Occipital lobe (tissue), 2 donors: ENCODE measurements around the gene PRMT2. TPM values are rescaled to one million over a fixed set of nuclear protein-coding genes. Genes with fewer than 3 reads are reported as not detected.
A peak's percentile ranks its signal among the peaks of the same experiment; 100 is the strongest.

Source experiments
- DNase-seq: peaks from one replicate; lab custom pipeline; 2025; lab: John Stamatoyannopoulos, UW
- total RNA-seq: library from RNA; depleted of rRNA; stranded (reverse); fragments of >200 nt; gene quantifications from one replicate; pipeline ENCODE4 v1.2.3, GENCODE V29; 2014

Gene PRMT2
- total RNA-seq, 1 donor from 2014 or later, result 215 TPM

GRCh38 chr21:46641656-46642055 lies 6.2 kb downstream of the PRMT2 start:
- DNase-seq, result no peak

DNA sequence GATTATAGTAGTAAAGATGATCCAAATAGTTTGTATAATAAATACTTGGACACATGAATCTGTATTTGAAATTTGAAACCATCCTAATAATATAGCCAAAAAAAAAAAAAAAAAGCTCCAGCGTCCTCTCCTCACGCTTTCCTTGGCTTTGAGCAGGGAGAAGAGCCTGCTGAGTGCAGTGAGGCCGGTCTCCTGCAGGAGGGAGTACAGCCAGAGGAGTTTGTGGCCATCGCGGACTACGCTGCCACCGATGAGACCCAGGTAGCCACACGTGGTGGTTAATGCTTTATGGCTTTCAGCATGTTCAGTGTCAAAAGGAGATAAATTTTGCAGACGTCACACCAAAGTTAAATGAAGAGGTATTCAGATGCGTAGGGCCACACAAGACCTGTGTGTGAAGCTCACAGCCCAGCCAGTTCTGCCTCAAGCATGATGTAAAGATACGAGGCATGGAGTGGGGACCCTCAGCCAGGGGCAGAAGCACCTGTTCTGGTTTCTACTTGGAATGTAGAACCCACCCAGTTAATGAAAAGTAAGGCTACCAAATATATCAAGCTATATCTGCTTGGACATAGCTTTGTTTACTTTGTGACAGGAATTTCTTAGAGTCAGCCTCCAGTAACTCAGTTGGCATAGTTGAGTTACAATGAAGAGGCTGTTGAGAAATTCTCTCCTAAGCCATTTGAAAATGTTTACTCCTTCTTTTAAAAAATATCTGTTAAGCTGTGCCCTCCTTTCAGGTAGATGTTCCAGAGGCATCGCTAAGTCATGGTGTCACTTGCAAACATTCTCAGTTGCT lies 8.1 kb downstream of the PRMT2 start:
- no peak for DNase-seq

DNA sequence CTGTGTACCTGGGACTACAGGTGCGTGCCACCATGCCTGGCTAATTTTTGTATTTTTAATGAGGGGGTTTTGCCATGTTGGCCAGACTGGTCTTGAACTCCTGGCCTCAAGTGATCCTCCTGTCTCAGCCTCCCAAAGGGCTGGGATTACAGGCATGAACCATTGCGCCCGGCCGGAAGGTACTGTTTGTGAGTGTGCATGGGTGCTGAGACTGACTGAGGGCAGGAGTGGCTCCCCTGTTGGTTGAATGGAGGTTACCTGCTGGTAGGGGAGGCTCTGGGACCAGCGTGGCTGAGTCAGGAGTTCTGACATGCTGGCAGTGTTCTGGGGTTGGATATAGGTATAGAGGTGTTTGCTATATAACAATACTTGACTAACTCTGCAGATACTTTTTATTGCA lies 10.4 kb downstream of the PRMT2 start:
- DNase-seq, result no peak

- no peak for DNase-seq
Observed at GRCh38 chr21:46646541-46647154, 11.2 kb downstream of the PRMT2 start.

DNA sequence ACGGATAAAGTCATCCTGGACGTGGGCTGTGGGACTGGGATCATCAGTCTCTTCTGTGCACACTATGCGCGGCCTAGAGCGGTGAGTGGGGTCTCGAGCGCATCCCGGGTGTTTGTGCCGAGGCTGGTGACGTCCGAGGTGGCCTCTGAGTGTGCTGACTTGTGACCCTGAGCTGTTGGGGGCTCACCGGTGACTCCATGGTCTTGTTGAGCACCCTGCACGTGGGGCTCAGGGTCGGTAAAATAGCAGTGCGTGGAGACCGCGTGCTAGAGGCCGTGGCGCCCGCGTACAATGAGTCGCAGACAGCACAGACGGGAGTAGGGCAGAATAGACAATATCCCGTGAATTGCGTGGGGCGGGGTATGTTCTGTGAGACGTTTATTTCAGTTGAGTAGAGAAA lies 13.1 kb downstream of the PRMT2 start:
- no peak for DNase-seq

DNA sequence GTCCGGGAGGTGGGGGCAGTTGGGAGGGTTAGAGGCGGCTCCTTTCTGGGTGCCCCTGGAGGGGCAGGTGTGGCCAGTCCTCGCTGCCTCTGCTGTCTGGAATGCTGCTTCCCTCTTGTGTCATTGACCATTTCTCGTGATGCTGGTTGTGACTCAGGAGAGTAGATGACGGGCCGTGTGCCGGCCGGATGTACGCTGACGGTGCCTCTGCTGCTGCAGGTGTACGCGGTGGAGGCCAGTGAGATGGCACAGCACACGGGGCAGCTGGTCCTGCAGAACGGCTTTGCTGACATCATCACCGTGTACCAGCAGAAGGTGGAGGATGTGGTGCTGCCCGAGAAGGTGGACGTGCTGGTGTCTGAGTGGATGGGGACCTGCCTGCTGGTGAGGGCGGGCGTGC lies 13.9 kb downstream of the PRMT2 start:
- no peak for DNase-seq

DNA sequence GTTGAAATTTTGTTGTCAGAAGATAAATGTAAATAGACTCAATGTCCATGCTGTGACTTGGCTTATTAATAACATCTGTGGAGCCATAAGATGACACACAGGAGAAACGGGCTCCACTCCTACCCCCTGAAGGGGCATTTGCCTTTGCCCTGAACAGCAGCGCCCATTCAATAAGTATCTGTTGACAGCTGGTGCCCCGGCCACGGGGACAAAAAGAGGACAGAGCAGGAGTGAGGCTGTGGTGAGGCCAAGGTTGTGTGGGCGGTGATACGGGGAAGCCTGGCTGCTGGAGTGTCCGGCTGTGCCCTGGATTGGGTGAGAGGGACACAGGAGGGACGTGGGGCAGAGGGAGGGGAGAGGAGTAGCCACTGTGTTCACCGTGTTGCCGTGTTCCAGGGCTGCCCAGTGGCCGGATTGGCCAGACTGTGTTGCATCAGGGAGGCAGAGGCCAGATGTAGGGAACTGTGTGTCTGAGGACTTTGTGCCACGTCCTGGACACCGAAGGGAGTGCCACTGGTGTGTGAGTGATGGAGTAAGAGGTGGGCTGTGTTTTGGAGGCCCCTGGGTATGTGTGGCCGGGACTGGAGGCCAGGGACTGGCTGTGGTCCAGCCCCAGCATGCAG lies 15.1 kb downstream of the PRMT2 start:
- DNase-seq, result no peak

- no peak for DNase-seq
Observed at GRCh38 chr21:46651121-46651520, 15.6 kb downstream of the PRMT2 start.

DNA sequence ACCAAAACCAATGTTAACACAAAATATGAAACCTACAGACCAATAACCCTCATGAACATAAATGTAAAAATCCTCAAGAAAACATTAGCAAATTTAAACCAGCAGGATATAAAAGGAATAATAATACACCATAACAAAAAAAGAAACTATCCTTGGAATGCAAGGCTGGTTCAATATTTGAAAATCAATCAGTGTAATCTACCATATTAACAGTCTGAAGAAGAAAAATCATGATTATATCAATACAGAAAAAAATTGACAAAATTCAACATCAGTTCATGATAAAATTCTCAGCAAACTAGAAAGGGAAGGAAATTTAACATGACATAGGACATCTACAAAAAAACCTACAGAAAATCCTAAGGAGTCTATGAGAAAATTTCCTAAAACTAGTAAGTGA lies 19.8 kb downstream of the PRMT2 start:
- DNase-seq, result no peak

DNA sequence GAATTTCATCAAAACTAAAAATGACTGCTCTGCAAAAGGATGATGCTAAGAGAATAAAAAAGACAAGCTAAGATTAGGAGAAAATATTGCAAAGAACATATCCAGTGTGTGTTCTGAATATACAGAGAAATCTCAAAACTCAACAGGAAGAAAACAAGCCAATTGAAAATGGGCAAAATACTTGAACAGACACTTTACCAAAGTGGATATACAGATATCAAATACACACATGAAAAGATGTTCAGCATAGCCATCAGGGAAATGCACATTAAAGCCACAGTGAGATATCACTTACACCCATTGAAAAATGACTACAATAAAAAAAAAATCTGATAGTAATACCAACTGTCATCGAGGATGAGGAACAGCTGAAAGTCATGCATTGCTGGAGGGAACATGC lies 21.3 kb downstream of the PRMT2 start:
- DNase-seq, result no peak

DNA sequence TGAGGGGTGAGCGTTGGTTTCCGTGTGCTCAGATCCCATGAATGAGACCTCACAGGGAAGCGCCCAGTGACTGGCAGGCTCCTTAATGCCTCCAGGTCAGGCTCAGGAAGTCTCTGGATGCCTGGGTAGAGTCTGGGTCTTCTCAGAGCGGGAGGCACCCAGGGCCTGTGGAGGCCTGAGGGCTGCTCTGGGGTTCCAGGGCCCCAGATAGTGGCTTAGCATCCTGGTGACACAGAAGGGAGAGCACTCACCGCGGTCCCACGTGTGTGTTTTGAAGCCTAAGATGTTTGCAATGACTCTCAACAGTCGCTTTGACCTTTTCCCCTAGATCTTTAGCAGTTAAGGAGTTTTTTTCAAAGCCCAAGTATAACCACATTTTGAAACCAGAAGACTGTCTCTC lies 25.0 kb downstream of the PRMT2 start:
- no peak for DNase-seq

- DNase-seq, result peak; percentile 52
Observed at GRCh38 chr21:46661211-46661625, 25.7 kb downstream of the PRMT2 start.

DNA sequence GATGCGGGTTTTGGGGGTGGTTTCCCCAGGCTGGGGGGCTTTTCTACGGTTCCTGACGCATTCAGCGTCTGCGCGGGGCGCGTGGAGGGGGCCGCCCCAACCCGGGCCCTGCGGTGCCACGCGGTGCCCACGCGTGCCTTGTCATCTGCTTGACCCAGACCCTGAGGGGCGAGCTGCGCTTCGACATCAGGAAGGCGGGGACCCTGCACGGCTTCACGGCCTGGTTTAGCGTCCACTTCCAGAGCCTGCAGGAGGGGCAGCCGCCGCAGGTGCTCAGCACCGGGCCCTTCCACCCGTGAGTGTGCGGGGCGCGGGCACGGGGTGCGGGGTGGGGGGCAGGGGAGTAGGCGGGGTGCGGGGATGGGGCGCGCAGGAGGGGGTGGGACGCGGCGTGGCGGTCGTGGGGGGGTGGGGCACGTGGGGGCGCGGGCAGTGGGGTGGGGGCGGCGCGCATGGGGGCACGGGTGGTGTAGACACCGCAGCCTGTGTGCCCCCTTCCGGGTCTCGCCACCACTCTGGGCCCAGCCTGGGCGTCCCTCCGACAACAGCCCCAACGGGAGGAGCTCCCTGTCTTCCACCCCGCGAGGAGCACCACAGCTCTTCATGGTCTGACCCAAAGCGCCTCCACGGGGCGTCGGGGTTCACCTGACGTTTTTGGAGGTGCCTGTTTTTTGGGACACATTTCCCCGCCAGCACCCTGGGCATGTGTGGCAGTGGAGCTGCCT lies 26.3 kb downstream of the PRMT2 start:
- DNase-seq, result no peak

DNA sequence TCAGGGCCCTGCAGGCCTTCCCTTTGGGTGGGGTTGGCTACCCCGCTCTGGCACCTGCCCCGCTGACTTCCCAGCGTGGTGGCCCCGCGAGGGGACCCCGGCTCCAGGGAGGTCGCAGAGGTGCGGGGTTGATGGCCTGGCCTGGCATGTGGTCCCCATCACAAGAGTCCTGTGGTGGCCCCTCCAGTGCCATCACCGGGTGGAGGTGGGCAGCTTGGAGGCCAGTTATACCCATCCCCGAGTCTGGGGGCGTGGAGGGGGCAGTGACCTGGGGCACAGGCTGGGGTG lies 26.8 kb downstream of the PRMT2 start:
- DNase-seq, result no peak

- DNase-seq, result no peak
Observed at GRCh38 chr21:46662765-46663500, 27.5 kb downstream of the PRMT2 start.

DNA sequence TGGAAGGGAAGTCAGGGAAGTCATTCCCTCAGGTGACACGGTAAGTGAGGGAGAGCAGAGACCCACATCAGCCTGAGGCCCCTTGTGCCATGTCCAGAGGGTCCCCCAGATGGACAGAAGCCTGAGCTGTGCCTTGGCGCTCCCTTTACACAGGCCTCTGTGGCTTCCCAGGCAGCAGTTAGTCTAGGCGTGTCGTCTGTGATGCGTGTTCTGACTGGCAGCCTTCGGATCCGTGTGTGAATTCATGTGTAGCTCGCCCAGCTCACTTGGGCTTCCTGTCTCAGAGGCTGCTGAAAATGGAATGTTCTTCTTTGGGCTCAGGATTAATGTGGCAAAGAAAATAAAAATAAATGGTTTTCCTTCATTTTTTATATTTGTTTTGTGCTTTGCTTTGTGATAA lies 28.3 kb downstream of the PRMT2 start:
- DNase-seq, result no peak

- no peak for DNase-seq
Observed at GRCh38 chr21:46664316-46664995, 29.0 kb downstream of the PRMT2 start.

DNA sequence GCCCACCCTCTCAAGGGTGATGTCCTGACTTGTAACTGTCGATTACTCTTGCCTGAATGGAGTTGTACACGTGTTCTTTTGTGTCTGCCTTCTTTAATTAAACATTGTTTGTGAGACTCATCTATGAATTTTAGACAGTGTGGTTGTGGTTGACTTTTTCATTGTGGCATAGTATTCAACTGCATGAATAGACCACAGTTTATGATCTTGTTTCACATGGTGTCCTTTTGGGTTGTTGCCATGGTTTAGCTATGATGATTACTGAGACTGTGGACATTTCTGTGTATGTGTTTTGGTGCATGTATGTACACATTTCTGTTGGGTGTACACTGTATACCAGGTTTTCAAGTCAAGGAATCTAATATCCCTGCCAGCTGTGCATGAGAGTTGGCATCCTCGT lies 30.1 kb downstream of the PRMT2 start:
- no peak for DNase-seq

- no peak for DNase-seq
Observed at GRCh38 chr21:46666941-46667740, 31.7 kb downstream of the PRMT2 start.

GRCh38 chr21:46667741-46668380 lies 32.4 kb downstream of the PRMT2 start:
- DNase-seq, result no peak
